Ishikawa (cell line): ENCODE results near the gene POC1B.

Experiments
- CEBPB ChIP-seq: IDR thresholded peaks from 2 replicates; pipeline ENCODE4 v1.6.1; 2012
- CREB1 ChIP-seq: IDR thresholded peaks from 2 replicates; pipeline ENCODE4 v1.6.1; 2012; ENCODE audit warnings: low read depth
- EGR1 ChIP-seq: IDR thresholded peaks from 2 replicates; pipeline ENCODE4 v1.6.1; 2012
- EP300 ChIP-seq: IDR thresholded peaks from 2 replicates; pipeline ENCODE4 v1.6.1; 2012; ENCODE audit warnings: borderline replicate concordance
- FOXM1 ChIP-seq: IDR thresholded peaks from 2 replicates; pipeline ENCODE4 v1.6.1; 2012; ENCODE audit warnings: low read depth, borderline replicate concordance
- NFIC ChIP-seq: IDR thresholded peaks from 2 replicates; pipeline ENCODE4 v1.6.1; 2012
- RAD21 ChIP-seq: IDR thresholded peaks from 2 replicates; pipeline ENCODE4 v1.6.1; 2012; ENCODE audit warnings: low read depth
- TAF1 ChIP-seq: IDR thresholded peaks from 2 replicates; pipeline ENCODE4 v1.6.1; 2012; ENCODE audit warnings: low read depth, mild to moderate bottlenecking
- TCF12 ChIP-seq: IDR thresholded peaks from 2 replicates; pipeline ENCODE4 v1.6.1; 2012; ENCODE audit warnings: low read depth
- TEAD4 ChIP-seq: IDR thresholded peaks from 2 replicates; pipeline ENCODE4 v1.6.1; 2012
- YY1 ChIP-seq: IDR thresholded peaks from 2 replicates; pipeline ENCODE4 v1.6.1; 2012; ENCODE audit warnings: low read depth
- ZBTB7A ChIP-seq: IDR thresholded peaks from 2 replicates; pipeline ENCODE4 v1.6.1; 2012; ENCODE audit warnings: low read depth
- TF ChIP-seq, protein P1 (sequence below): IDR thresholded peaks from 2 replicates; pipeline ENCODE4 v1.6.1; 2012
- TF ChIP-seq, protein P2 (sequence below): IDR thresholded peaks from 2 replicates; pipeline ENCODE4 v1.6.1; 2012
- TF ChIP-seq, protein P3 (sequence below): IDR thresholded peaks from 2 replicates; pipeline ENCODE4 v1.6.1; 2012; ENCODE audit warnings: low read depth, mild to moderate bottlenecking

POC1B gene

DNA sequence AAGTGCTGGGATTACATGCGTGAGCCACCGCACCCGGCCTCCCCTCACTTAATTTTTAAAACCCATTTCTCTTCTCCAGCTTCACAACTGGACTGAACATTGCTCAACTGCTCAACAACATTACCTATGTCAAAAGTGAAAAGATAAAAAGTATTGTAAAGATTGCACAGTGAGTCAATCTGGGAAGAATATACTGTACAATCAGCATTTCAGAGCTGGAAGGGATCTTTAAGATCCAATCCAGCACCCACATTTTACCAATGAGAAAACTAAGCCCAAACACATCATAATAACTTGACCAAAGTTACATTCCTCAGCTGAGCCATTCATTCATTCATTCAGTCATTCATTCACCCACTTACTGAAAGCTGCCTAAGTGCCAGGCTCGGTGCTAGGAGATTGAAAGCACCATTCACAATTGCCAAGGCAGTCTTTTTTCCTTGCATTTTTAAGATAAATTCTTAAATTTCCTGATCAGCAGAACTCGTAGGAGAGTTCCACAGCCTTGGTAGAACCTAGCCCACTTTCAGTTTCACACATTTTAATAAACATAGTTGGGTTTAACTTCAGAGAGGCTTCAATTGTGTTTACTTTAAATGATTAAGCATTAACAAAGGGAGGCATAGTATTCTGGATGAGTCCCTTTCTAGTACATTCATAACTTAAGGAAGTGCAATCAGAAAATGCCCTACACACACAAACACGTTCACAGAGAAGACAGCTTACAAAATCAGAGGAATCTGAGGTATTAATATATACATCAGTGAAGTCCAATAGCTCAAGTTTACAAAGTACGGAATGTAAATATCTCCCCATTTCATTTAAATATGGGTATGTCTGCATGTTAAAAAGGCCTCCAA, 4.3 kb downstream of the POC1B start:
- TF ChIP-seq CEBPB (no peak), TCF12 (no peak), NFIC (no peak), CREB1 (no peak), TAF1 (no peak), ZBTB7A (no peak), YY1 (no peak), TEAD4 (no peak), EP300 (no peak), FOXM1 (no peak), EGR1 (no peak)
- TF ChIP-seq, protein P1, sequence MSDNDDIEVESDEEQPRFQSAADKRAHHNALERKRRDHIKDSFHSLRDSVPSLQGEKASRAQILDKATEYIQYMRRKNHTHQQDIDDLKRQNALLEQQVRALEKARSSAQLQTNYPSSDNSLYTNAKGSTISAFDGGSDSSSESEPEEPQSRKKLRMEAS = no peak
- TF ChIP-seq, protein P2, sequence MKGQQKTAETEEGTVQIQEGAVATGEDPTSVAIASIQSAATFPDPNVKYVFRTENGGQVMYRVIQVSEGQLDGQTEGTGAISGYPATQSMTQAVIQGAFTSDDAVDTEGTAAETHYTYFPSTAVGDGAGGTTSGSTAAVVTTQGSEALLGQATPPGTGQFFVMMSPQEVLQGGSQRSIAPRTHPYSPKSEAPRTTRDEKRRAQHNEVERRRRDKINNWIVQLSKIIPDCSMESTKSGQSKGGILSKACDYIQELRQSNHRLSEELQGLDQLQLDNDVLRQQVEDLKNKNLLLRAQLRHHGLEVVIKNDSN = no peak

DNA sequence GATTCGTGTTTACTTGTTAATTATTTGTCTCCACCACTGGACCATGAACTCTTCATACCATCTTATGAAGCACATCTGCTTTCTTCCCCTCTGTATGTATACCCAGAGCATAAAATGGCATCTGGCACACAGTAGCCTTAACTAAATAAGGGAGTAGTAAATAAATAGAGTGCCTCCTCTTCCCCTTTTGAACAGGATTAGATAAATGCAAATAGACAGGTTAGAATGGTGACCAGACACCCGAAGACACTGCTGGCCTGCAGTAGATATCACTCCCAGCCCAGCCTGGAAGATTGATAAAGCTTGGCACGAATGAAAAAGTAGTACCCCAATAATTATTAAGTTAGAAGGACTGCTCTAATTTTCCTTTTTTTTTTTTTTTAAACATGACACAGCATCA, 8.1 kb downstream of the POC1B start:
- TF ChIP-seq EGR1 = no peak
- no peak for TF ChIP-seq CEBPB
- TF ChIP-seq, protein P3, sequence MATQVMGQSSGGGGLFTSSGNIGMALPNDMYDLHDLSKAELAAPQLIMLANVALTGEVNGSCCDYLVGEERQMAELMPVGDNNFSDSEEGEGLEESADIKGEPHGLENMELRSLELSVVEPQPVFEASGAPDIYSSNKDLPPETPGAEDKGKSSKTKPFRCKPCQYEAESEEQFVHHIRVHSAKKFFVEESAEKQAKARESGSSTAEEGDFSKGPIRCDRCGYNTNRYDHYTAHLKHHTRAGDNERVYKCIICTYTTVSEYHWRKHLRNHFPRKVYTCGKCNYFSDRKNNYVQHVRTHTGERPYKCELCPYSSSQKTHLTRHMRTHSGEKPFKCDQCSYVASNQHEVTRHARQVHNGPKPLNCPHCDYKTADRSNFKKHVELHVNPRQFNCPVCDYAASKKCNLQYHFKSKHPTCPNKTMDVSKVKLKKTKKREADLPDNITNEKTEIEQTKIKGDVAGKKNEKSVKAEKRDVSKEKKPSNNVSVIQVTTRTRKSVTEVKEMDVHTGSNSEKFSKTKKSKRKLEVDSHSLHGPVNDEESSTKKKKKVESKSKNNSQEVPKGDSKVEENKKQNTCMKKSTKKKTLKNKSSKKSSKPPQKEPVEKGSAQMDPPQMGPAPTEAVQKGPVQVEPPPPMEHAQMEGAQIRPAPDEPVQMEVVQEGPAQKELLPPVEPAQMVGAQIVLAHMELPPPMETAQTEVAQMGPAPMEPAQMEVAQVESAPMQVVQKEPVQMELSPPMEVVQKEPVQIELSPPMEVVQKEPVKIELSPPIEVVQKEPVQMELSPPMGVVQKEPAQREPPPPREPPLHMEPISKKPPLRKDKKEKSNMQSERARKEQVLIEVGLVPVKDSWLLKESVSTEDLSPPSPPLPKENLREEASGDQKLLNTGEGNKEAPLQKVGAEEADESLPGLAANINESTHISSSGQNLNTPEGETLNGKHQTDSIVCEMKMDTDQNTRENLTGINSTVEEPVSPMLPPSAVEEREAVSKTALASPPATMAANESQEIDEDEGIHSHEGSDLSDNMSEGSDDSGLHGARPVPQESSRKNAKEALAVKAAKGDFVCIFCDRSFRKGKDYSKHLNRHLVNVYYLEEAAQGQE = no peak
- TF ChIP-seq YY1 = no peak
- TF ChIP-seq, protein P2 = no peak
- TF ChIP-seq CREB1 = no peak

DNA sequence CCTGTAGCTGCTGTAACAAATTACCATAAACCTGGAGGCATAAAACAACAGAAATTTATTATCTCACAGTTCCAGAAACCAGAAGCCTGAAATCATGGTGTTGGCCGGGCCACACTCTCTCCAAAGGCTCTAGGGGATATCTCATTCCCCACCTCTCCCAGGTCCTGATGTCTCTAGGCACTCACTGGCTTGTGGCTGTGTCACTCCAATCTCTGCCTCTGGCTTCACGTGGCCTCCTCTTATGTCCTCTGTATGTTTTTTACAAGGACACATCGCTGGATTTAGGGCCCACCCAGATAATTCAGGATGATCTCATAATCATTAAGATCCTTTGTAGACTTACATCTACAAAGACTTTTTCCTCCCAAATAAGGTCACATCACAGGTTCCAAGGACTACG, 9.2 kb downstream of the POC1B start:
- TF ChIP-seq TAF1 (no peak), NFIC (no peak), CEBPB (no peak), YY1 (no peak), TCF12 (no peak), EGR1 (no peak), TEAD4 (no peak), EP300 (no peak), FOXM1 (no peak)

DNA sequence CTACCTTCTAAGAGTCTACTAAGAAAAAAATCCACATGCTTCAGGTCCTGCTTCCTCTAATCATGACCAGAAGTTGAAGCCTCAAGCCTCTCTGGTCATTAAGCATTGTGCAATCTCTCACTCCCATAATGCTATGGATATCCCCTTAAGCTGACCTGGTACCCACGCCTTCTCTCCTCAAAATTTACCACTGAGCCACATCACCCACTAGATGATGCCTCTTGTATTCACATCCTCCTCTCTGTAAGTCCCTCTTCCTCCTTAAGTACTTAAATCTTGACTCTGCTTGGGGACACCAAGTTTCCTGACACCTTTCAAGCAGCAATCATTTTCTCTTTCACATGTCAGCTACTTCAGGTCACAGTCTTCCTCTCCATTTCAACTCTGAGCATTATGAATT, 11.1 kb downstream of the POC1B start:
- TF ChIP-seq CEBPB (0 out of 2 replicates have a peak, but pooled peaks have one; percentile 5), ZBTB7A (no peak)

DNA sequence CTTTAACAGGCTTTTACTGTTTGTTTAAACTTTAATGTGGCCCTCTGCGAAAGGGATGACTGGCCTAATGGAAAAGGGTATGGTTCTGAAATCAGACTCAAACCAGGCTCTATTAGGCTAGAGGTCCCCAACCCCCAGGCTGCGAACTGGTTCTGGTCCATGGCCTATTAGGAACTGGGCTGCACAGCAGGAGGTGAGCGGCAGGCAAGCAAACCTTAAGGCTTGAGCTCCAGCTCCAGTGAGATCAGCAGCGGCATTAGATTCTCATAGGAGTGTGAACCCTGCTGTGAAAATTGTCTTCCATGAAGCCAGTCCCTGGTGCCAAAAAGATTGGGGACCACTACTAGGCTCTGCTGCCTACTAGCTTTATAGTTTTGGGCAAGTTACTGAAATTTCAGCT, 12.3 kb downstream of the POC1B start:
- TF ChIP-seq YY1 (no peak), TAF1 (no peak), CREB1 (no peak)

DNA sequence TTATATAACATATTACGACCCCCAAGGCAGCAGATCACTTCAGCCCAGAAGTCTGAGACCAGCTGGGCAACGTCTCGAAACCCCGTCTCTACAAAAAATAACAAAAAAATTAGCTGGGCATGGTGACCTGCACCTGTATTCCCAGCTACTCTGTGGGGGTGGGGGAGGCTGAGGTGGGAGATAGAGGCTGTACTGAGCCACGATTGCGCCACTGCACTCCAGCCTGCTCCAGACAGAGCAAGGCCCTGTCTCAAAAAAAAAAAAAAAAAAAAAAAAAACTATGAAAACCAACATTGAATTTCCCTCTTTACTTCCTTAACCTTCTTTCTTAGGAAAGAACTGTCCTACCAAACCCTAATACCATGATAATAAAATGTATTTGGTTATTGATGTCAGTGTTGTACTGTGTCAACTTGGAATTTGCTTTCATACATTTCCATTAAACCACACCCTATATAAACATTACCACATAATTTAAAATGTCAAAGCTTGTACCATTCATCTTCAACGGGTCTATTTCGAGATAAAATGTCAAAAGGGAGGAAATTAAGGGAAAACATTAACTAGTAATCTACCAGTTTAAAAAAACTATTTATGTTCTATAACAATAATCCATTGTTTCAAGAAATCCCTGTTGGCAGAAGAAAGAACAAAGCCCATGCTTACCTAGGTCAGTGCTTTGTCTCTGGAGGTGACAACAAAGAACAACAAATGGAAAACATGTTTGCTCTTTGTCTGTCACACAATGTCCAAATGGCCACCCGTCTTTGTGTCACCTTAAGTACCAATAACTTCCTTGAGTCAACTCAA, 18.6 kb downstream of the POC1B start:
- TF ChIP-seq CEBPB (0 out of 2 replicates have a peak, but pooled peaks have one; percentile 4), YY1 (no peak)

DNA sequence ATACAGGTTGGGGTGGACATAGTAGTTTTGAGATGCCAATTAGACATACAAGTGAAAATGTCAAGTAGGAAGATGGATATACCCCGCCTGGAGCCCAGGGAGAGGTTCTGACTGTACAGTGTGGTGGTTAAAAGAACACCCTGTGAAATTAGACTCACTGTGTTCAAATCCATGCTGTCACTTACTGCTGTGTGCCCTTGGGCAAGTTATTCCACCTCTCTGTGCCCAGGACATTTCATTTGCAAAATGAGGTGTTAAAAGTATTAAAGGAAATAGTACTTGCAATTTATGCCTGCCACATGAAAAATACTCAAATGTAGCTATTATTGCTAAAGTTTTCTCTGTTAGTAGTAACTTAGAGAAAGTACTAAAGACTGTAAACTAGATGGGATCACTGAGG, 19.8 kb downstream of the POC1B start:
- TF ChIP-seq RAD21 (no peak), NFIC (no peak), CREB1 (no peak), TCF12 (no peak), FOXM1 (no peak), EP300 (no peak), TAF1 (no peak), TEAD4 (no peak), YY1 (no peak), EGR1 (no peak), CEBPB (no peak), ZBTB7A (no peak)
- TF ChIP-seq, protein P2 = no peak
- TF ChIP-seq, protein P1 = no peak
- TF ChIP-seq, protein P3 = no peak
